Measurements from ENCODE around the gene JADE3.

Gene JADE3

GRCh38 chrX:47060708-47061107 is 148.5 kb downstream of the JADE3 start:
- peak; percentile 9 for DNase-seq (ENCODE audit: low read depth)
- H3K4me3 ChIP-seq (ENCODE audit: low read length) = no peak overlapping the region
- no peak for TF ChIP-seq CTCF (IDR thresholded peaks at IDR 0.05; ENCODE audit: insufficient read depth, low read depth, low read length, missing control alignments)

GRCh38 chrX:47061238-47061919 is 149.2 kb downstream of the JADE3 start:
- H3K4me3 ChIP-seq (ENCODE audit: low read length) = no peak overlapping the region
- DNase-seq (ENCODE audit: low read depth) = no peak
- TF ChIP-seq CTCF (IDR thresholded peaks at IDR 0.05; ENCODE audit: insufficient read depth, low read depth, low read length, missing control alignments) = no peak

- H3K4me3 ChIP-seq (ENCODE audit: low read length) = no peak overlapping the region
- no peak for TF ChIP-seq CTCF (IDR thresholded peaks at IDR 0.05; ENCODE audit: insufficient read depth, low read depth, low read length, missing control alignments)
- DNase-seq (ENCODE audit: low read depth) = no peak
These were observed 151.0 kb downstream of the JADE3 start for GRCh38 chrX:47063179-47063578.

GRCh38 chrX:47068214-47068613 is 156.0 kb downstream of the JADE3 start:
- no peak overlapping the region for H3K4me3 ChIP-seq (ENCODE audit: low read length)
- TF ChIP-seq CTCF (IDR thresholded peaks at IDR 0.05; ENCODE audit: insufficient read depth, low read depth, low read length, missing control alignments) = no peak
- DNase-seq (ENCODE audit: low read depth) = no peak

GRCh38 chrX:47068720-47069119 is 156.5 kb downstream of the JADE3 start:
- H3K4me3 ChIP-seq (ENCODE audit: low read length) = no peak overlapping the region
- no peak for DNase-seq (ENCODE audit: low read depth)
- no peak for TF ChIP-seq CTCF (IDR thresholded peaks at IDR 0.05; ENCODE audit: insufficient read depth, low read depth, low read length, missing control alignments)

GRCh38 chrX:47078129-47079043 is 166.2 kb downstream of the JADE3 start, which contains the start of gene RGN:
TSS of gene RGN (plus strand) at chrX:47078443. CDS start at chrX:47081145, 2,702 bp downstream.
- no peak for DNase-seq (ENCODE audit: low read depth)
- TF ChIP-seq CTCF (IDR thresholded peaks at IDR 0.05; ENCODE audit: insufficient read depth, low read depth, low read length, missing control alignments) = no peak
- peak within 1 kb of the TSS; percentile 21 for H3K4me3 ChIP-seq (ENCODE audit: low read length)

All from epithelial cell of esophagus (primary cell).